Ishikawa (cell line): Measurements from ENCODE around the gene ARHGAP36.

Source experiments
- CEBPB ChIP-seq: IDR thresholded peaks from 2 replicates; pipeline ENCODE4 v1.6.1; 2012
- CREB1 ChIP-seq: IDR thresholded peaks from 2 replicates; pipeline ENCODE4 v1.6.1; 2012; ENCODE audit warnings: low read depth
- EGR1 ChIP-seq: IDR thresholded peaks from 2 replicates; pipeline ENCODE4 v1.6.1; 2012
- EP300 ChIP-seq: IDR thresholded peaks from 2 replicates; pipeline ENCODE4 v1.6.1; 2012; ENCODE audit warnings: borderline replicate concordance
- FOXM1 ChIP-seq: IDR thresholded peaks from 2 replicates; pipeline ENCODE4 v1.6.1; 2012; ENCODE audit warnings: low read depth, borderline replicate concordance
- MAX ChIP-seq: IDR thresholded peaks from 2 replicates; pipeline ENCODE4 v1.6.1; 2012
- NFIC ChIP-seq: IDR thresholded peaks from 2 replicates; pipeline ENCODE4 v1.6.1; 2012
- RAD21 ChIP-seq: IDR thresholded peaks from 2 replicates; pipeline ENCODE4 v1.6.1; 2012; ENCODE audit warnings: low read depth
- REST ChIP-seq: IDR thresholded peaks from 2 replicates; pipeline ENCODE4 v1.6.1; 2012; ENCODE audit warnings: low read depth, mild to moderate bottlenecking
- TAF1 ChIP-seq: IDR thresholded peaks from 2 replicates; pipeline ENCODE4 v1.6.1; 2012; ENCODE audit warnings: low read depth, mild to moderate bottlenecking
- TCF12 ChIP-seq: IDR thresholded peaks from 2 replicates; pipeline ENCODE4 v1.6.1; 2012; ENCODE audit warnings: low read depth
- TEAD4 ChIP-seq: IDR thresholded peaks from 2 replicates; pipeline ENCODE4 v1.6.1; 2012
- YY1 ChIP-seq: IDR thresholded peaks from 2 replicates; pipeline ENCODE4 v1.6.1; 2012; ENCODE audit warnings: low read depth
- ZBTB7A ChIP-seq: IDR thresholded peaks from 2 replicates; pipeline ENCODE4 v1.6.1; 2012; ENCODE audit warnings: low read depth
- TF ChIP-seq, protein P1 (sequence below): IDR thresholded peaks from 2 replicates; pipeline ENCODE4 v1.6.1; 2012

Gene ARHGAP36

GRCh38 chrX:131083510-131084142 is 25.5 kb downstream of the ARHGAP36 start:
- no peak for TF ChIP-seq EP300
- no peak for TF ChIP-seq MAX
- TF ChIP-seq RAD21 = no peak
- no peak for TF ChIP-seq REST
- TF ChIP-seq NFIC = no peak
- no peak for TF ChIP-seq EGR1
- no peak for TF ChIP-seq YY1
- no peak for TF ChIP-seq TEAD4
- TF ChIP-seq CEBPB = no peak
- TF ChIP-seq TCF12 = no peak
- no peak for TF ChIP-seq FOXM1
- TF ChIP-seq, protein P1, sequence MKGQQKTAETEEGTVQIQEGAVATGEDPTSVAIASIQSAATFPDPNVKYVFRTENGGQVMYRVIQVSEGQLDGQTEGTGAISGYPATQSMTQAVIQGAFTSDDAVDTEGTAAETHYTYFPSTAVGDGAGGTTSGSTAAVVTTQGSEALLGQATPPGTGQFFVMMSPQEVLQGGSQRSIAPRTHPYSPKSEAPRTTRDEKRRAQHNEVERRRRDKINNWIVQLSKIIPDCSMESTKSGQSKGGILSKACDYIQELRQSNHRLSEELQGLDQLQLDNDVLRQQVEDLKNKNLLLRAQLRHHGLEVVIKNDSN = no peak

GRCh38 chrX:131084145-131084544 is 26.0 kb downstream of the ARHGAP36 start:
- no peak for TF ChIP-seq RAD21
- TF ChIP-seq EGR1 = no peak
- TF ChIP-seq REST = no peak
- no peak for TF ChIP-seq ZBTB7A
- TF ChIP-seq FOXM1 = no peak
- no peak for TF ChIP-seq NFIC
- TF ChIP-seq EP300 = no peak
- TF ChIP-seq, protein P1 = no peak
- no peak for TF ChIP-seq CEBPB
- no peak for TF ChIP-seq TEAD4
- TF ChIP-seq TCF12 = no peak
- TF ChIP-seq CREB1 = no peak
- no peak for TF ChIP-seq MAX
- no peak for TF ChIP-seq TAF1
- TF ChIP-seq YY1 = no peak

- TF ChIP-seq TAF1 (no peak), YY1 (no peak), TEAD4 (no peak)
Observed at GRCh38 chrX:131136776-131137175, 78.6 kb downstream of the ARHGAP36 start.

- TF ChIP-seq MAX = no peak
- no peak for TF ChIP-seq TAF1
- TF ChIP-seq REST = no peak
- TF ChIP-seq ZBTB7A = no peak
- TF ChIP-seq FOXM1 = no peak
- no peak for TF ChIP-seq EGR1
- TF ChIP-seq, protein P1 = no peak
- TF ChIP-seq YY1 = no peak
- no peak for TF ChIP-seq EP300
- TF ChIP-seq CREB1 = no peak
- TF ChIP-seq CEBPB = no peak
- TF ChIP-seq RAD21 = no peak
- TF ChIP-seq TEAD4 = no peak
- TF ChIP-seq TCF12 = no peak
- no peak for TF ChIP-seq NFIC
Observed at GRCh38 chrX:131139072-131139471, 80.9 kb downstream of the ARHGAP36 start.
